ENCODE data around the gene DHX36. TPM values are rescaled to one million over a fixed set of nuclear protein-coding genes. Genes with fewer than 3 reads are reported as not detected.

The DHX36 gene
- total RNA-seq = 10 to 100 TPM; 40.7 to 51.8 TPM

- Histone ChIP-seq H3K9me3 (no peaks in the 10 kb centered on the region), H3K9ac (ENCODE audit: low read depth in 2 of 2, low read length in 2 of 2) (peak within 1 kb of the TSS; percentile 80 to 84), H3K27me3 (no peaks in the 10 kb centered on the region), H3K36me3 (no peaks in the 10 kb centered on the region), H3K4me1 (peaks cover 6% of the 10 kb centered on the region), H3K27ac (peak within 1 kb of the TSS; percentile 90), H3K4me3 (peak within 1 kb of the TSS; percentile 64)
- peak; percentile 89 for DNase-seq
- intact Hi-C loops (cut with DNase I) = loop anchor here (10.0 kb wide), 1 partner anchor 199 kb away; the partner anchor contains the start of gene ARHGEF26
- TF ChIP-seq CTCF (IDR thresholded peaks at IDR 0.05) = no peak
Measured at GRCh38 chr3:154323891-154324738, at the start of gene DHX36. TSS of gene DHX36 (minus strand) at chr3:154324487. CDS start at chr3:154324416, 71 bp downstream.

- intact Hi-C loops (cut with DNase I) = no loop called here
- Histone ChIP-seq H3K36me3 (no peaks in the 10 kb centered on the region), H3K9me3 (no peaks in the 10 kb centered on the region), H3K27ac (no peak overlapping the region), H3K4me1 (no peaks in the 10 kb centered on the region), H3K4me3 (no peak overlapping the region), H3K27me3 (no peaks in the 10 kb centered on the region), H3K9ac (ENCODE audit: low read depth in 2 of 2, low read length in 2 of 2) (no peak overlapping the region)
- DNase-seq = no peak
- no peak for TF ChIP-seq CTCF (IDR thresholded peaks at IDR 0.05)
Measured at GRCh38 chr3:154367221-154367620, 42.9 kb upstream of the DHX36 start.

GRCh38 chr3:154364849-154365248 lies 40.6 kb upstream of the DHX36 start:
- intact Hi-C loops (cut with DNase I) = no loop called here
- Histone ChIP-seq H3K36me3 (no peaks in the 10 kb centered on the region), H3K4me1 (no peaks in the 10 kb centered on the region), H3K9ac (ENCODE audit: low read depth in 2 of 2, low read length in 2 of 2) (no peak overlapping the region), H3K27me3 (no peaks in the 10 kb centered on the region), H3K4me3 (no peak overlapping the region), H3K9me3 (no peaks in the 10 kb centered on the region), H3K27ac (no peak overlapping the region)
- no peak for DNase-seq
- no peak for TF ChIP-seq CTCF (IDR thresholded peaks at IDR 0.05)

GRCh38 chr3:154361099-154361498 lies 36.8 kb upstream of the DHX36 start:
- Histone ChIP-seq H3K4me1 (no peaks in the 10 kb centered on the region), H3K27ac (no peak overlapping the region), H3K9me3 (no peaks in the 10 kb centered on the region), H3K4me3 (no peak overlapping the region), H3K27me3 (no peaks in the 10 kb centered on the region), H3K36me3 (no peaks in the 10 kb centered on the region), H3K9ac (ENCODE audit: low read depth in 2 of 2, low read length in 2 of 2) (no peak overlapping the region)
- DNase-seq = no peak
- TF ChIP-seq CTCF (IDR thresholded peaks at IDR 0.05) = no peak
- intact Hi-C loops (cut with DNase I) = no loop called here

- Histone ChIP-seq H3K27me3 (no peaks in the 10 kb centered on the region), H3K36me3 (no peaks in the 10 kb centered on the region), H3K9ac (ENCODE audit: low read depth in 2 of 2, low read length in 2 of 2) (no peak overlapping the region), H3K9me3 (no peaks in the 10 kb centered on the region), H3K4me3 (no peak overlapping the region), H3K4me1 (no peaks in the 10 kb centered on the region), H3K27ac (no peak overlapping the region)
- no peak for TF ChIP-seq CTCF (IDR thresholded peaks at IDR 0.05)
- no peak for DNase-seq
- intact Hi-C loops (cut with DNase I) = no loop called here
Measured at GRCh38 chr3:154356009-154356408, 31.7 kb upstream of the DHX36 start.

All from colonic mucosa (tissue), 4 donors.